Measurements from ENCODE around the gene SH2B2.

- no peak for TF ChIP-seq EZH2 (IDR thresholded peaks at IDR 0.05)
- no peak for TF ChIP-seq POLR2AphosphoS5 (IDR thresholded peaks at IDR 0.05; ENCODE audit: borderline replicate concordance, low read depth, low read length)
- no peak for TF ChIP-seq FOXP2 (optimal IDR thresholded peaks at IDR 0.05; ENCODE audit: control extremely low read depth, extremely low read length, insufficient read depth)
Observed at GRCh38 chr7:102253066-102253972, 33.3 kb upstream of the SH2B2 start.

All from SK-N-MC (cell line).